ENCODE measurements around the gene ALOX15B.
"Not testable (repeated sequence)": the region's sequence is repeated elsewhere in the genome, so short reads cannot be mapped to it uniquely, and the experiment has no call there.

Gene ALOX15B

GRCh38 chr17:8044819-8045810 is 6.3 kb downstream of the ALOX15B start:
- no peak for DNase-seq

- no peak for DNase-seq
These were observed 7.6 kb downstream of the ALOX15B start for GRCh38 chr17:8046306-8046928.

DNA sequence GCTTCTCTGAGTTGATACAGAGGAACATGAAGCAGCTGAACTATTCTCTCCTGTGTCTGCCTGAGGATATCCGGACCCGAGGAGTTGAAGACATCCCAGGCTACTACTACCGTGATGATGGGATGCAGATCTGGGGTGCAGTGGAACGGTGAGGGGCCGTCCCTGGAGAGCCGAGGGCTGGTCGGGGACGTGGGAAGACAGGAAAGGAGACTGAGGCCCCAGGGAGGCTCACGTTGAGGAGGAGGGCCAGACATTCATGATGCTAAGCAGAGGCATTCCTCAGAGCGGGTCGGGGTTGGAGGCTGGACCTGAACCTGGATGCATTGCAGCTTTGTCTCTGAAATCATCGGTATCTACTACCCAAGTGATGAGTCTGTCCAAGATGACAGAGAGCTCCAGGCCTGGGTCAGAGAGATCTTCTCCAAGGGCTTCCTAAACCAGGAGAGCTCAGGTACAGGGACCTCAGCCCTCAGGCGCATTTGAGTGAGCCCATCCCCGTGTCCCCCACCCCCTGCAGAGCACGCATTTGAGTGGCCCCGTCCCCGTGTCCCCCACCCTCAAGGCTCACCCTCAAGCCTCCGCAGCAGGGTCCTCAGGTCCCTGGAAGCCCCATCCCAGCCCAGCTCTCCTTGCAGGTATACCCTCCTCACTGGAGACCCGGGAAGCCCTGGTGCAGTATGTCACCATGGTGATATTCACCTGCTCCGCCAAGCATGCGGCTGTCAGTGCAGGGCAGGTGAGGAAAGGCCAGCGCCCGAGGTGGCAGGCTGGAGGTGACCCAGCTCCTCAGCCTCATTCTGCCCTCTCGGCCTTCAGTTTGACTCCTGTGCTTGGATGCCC is 8.3 kb downstream of the ALOX15B start:
- DNase-seq = no peak

DNA sequence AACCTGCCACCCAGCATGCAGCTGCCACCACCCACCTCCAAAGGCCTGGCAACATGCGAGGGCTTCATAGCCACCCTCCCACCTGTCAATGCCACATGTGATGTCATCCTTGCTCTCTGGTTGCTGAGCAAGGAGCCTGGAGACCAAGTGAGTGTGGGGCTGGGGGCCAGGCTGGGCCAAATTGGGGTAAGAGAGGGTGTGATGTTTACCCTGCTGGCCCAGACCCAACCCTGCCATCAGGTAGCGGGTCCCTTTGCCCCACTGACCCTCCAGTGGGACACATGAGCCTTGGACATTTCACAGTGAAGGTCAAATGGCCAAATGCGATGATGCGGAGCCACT is 8.9 kb downstream of the ALOX15B start:
- DNase-seq = no peak

DNA sequence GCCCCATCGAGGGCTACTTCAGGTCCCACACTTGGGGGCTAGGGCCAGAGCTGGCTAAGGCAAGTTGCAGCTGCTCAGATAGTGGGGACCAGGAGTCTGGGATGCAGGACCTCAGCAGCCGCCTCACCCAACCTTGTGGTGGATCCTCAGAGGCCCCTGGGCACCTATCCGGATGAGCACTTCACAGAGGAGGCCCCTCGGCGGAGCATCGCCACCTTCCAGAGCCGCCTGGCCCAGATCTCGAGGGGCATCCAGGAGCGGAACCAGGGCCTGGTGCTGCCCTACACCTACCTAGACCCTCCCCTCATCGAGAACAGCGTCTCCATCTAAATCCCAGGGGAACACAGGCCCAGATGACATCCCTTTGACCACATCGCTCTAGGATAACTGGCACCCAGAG is 9.4 kb downstream of the ALOX15B start:
- DNase-seq = no peak

- DNase-seq = no peak
These were observed 9.9 kb downstream of the ALOX15B start for GRCh38 chr17:8048736-8049135.

DNA sequence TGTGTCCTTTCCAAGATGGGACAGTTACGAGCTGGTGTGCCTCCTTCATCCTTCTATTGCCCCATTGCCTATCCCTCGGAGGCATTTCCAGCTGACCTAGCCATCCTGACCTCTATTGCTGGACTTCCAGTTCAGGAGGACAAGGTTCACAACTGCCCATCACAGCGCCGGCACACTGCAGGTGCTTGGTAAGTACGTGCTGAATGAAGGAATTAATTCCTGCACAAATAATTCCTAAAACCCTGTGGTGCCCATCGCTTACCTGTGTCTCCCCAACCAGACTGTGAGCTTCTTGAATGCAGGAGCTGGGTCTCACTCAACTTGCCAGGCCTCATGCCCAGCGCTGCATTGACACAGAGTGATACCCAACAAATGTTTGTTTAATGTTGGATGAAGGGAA is 13.0 kb downstream of the ALOX15B start:
- no peak for DNase-seq

GRCh38 chr17:8052256-8053252 is 13.7 kb downstream of the ALOX15B start:
- DNase-seq = no peak

GRCh38 chr17:8053600-8053999 is 14.7 kb downstream of the ALOX15B start:
- no peak for DNase-seq

- no peak for DNase-seq
These were observed 17.0 kb downstream of the ALOX15B start for GRCh38 chr17:8055851-8056231.

DNA sequence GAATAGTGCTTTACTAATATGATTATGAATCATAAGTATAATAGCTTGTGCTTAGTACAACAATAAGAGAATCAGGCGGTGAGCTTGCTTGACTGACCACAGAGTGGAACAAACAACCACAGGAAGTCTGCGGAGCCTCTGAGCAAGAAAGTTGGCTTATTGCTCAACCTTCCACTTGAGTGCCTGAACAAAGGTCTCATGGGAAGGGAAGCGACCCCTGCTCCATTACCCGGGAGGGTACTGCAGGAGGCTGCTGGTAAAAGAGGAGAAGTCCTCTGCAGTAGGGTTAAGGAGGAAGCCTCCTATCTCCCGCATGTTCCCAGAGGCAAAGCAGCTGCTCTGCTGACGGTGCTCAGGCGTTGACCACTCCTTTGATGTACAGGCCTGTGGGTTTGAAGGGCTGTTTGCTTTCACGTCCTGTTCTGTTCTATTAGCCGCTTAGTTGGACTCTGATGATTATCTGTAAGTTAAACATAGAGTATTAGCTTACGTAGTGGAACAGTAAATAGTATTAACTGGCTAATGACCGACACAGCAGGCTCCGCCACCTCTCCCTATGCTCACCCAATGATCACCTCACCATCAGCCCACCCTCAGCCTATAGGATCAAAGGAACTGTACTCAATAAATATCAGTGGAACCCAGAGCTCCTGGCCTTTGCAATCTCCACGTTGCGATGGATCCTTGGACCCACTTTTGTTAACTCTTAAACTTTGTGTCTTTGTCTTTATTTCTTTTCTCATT is 17.5 kb downstream of the ALOX15B start:
- DNase-seq = no peak

- no peak for DNase-seq
These were observed 18.2 kb downstream of the ALOX15B start for GRCh38 chr17:8056976-8057625.

DNA sequence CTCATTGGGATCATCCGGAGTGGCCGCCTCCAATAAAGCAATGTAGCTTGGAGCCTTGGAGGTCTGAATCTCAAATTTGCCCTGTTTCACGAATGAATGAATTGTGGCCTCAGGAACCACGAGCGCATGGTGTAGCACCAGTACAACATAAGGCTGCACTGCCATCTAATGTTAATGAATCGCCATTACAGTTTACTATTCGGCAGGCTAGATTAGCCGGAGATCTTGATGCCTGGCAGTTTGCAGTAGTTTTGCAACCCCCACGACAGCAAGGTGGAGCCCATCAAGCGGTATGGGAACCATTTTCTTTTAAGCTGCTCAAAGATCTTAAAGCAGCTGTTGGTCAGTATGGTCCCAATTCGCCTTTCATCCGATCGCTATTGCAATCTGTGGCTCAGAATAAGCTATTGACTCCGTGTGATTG is 18.8 kb downstream of the ALOX15B start:
- peak; percentile 34 for DNase-seq

- DNase-seq = no peak
These were observed 20.3 kb downstream of the ALOX15B start for GRCh38 chr17:8059131-8059530.

GRCh38 chr17:8060274-8060673 is 21.4 kb downstream of the ALOX15B start:
- peak; percentile 58 for DNase-seq

DNA sequence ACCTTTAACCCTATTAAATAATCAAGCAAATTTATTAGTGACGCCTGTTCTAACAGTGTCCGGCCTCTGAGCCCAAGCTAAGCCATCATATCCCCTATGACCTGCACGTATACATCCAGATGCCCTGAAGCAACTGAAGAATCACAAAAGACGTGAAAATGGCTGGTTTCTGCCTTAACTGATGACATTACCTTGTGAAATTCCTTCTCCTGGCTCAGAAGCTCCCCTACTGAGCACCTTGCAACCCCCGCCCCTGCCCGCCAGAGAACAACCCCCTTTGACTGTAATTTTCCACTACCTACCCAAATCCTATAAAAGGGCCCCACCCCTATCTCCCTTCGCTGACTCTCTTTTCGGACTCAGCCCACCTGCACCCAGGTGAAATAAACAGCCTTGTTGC is 23.0 kb downstream of the ALOX15B start:
- DNase-seq = not testable (repeated sequence)

- DNase-seq = no peak
These were observed 23.6 kb downstream of the ALOX15B start for GRCh38 chr17:8062435-8062806.

DNA sequence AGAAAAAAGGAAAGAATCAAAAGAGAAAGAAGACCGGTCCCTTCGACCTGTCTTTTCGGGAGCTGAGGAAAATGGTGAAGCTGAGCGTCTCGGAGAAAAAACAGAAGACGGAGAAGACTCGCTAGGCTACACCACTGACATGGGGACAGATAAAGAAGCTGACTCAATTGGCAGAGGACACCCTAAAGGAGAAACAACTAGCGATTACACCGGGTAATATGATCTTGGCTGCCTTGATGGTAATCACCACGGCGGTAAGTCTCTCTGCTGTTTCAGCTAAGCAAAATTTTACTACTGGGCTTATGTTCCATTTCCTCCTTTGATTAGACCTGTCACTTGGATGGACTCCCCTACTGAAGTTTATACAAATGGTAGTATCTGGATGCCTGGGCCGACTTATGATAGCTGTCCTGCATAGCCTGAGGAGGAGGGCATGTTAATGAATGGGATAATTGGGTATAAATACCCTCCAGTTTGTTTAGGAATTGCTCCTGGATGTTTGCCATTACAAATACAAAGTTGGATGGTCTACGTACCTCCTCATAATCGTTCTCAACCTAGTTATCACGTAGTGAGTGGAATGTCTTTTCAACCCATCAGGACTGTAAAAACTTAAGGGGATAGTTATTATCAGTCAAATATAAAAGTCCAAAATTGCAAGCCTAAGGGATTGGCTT is 24.1 kb downstream of the ALOX15B start:
- no peak for DNase-seq

DNA sequence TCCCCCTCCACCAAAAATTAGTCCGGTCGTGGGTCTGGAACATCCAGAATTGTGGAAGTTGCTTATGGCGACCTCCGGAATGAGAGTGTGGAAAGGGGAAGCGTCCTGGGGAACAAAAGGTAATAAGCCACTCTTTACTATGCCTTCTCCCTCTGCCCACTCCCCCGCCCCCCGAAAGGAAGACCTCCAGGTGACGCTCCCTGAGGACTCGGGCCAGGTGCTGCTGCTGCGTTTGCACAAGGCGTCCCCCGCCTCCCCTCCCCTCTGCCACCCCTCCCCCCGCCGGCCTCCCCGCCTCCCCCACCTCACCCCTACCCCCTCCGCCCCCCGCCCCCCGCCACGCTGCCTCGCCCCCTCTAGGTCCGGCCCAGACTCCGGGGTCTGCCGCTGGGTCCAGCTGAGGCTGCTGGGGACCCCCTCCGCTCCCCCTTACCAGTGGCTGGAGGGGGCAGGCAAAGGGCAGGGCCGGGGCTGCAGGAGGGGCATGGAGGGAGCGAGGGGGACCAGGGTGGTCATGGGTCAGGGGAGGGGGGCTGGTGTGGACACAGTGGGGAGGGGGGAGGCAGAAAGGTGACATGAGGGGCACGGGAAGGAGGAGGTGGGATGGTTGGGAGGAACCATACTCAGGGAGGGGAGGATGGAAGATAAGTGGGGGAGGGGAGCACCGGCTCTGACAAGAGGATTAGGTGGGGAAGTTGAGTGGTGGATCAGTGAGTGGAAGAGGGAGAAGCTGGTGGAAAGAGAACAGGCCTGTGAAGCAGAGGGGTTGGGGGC is 25.1 kb downstream of the ALOX15B start:
- DNase-seq = no peak

Data from effector CD4-positive, alpha-beta T cell (primary cell).